OCI-LY1 (cell line): Measurements from ENCODE around the gene GPR108.

Source experiments
- EZH2 ChIP-seq: fragments of 200-600 bp; sonication (generic), shearing (Covaris generic); IDR thresholded peaks from 2 replicates; pipeline ENCODE4 v1.8.0; 2017; ENCODE audit warnings: borderline replicate concordance, mixed run types, mild to moderate bottlenecking, antibody characterized with exemption, low read length, moderate library complexity, mixed read lengths
- TF ChIP-seq, protein P1 (sequence below): fragments of 200-600 bp; sonication (generic), shearing (Covaris generic); IDR thresholded peaks from 2 replicates; pipeline ENCODE4 v1.5.1; 2017; ENCODE audit warnings: mild to moderate bottlenecking, antibody characterized with exemption, low read length, moderate library complexity, mixed read lengths

- TF ChIP-seq, protein P1, sequence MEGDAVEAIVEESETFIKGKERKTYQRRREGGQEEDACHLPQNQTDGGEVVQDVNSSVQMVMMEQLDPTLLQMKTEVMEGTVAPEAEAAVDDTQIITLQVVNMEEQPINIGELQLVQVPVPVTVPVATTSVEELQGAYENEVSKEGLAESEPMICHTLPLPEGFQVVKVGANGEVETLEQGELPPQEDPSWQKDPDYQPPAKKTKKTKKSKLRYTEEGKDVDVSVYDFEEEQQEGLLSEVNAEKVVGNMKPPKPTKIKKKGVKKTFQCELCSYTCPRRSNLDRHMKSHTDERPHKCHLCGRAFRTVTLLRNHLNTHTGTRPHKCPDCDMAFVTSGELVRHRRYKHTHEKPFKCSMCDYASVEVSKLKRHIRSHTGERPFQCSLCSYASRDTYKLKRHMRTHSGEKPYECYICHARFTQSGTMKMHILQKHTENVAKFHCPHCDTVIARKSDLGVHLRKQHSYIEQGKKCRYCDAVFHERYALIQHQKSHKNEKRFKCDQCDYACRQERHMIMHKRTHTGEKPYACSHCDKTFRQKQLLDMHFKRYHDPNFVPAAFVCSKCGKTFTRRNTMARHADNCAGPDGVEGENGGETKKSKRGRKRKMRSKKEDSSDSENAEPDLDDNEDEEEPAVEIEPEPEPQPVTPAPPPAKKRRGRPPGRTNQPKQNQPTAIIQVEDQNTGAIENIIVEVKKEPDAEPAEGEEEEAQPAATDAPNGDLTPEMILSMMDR = no peak
- no peak for TF ChIP-seq EZH2
These were observed 50.8 kb downstream of the GPR108 start for GRCh38 chr19:6686628-6686975.
